K562 (cell line): ENCODE data around the gene XPNPEP1. TPM values are rescaled to one million over a fixed set of nuclear protein-coding genes. Genes with fewer than 3 reads are reported as not detected.

ENCODE experiments used
- ATAC-seq: fragments of 200-7000 bp; cut with Tn5 transposase; 3 replicates; pipeline ENCODE4 v1.9.1; 2020; ENCODE audit warnings: moderate library complexity
- BruUV-seq: library from RNA; stranded (reverse); fragments of 400-500 nt; replicated peaks from 2 replicates; lab custom pipeline; 2021; lab: Mats Ljungman, UMichigan
- CTCF ChIA-PET: fragments of 300-600 bp; formaldehyde crosslinking; extraction: SDS; loops from one replicate; lab custom pipeline; 2021; ENCODE audit warnings: low intra/inter-chr PET ratio; lab: Yijun Ruan, JAX
- POLR2A ChIA-PET: fragments of 300-600, 350-650 bp; sonication (Branson Sonifier 250); formaldehyde crosslinking; extraction: SDS; loops from one replicate; lab custom pipeline; 2021; ENCODE audit warnings: antibody characterized with exemption, inconsistent platforms; lab: Yijun Ruan, JAX
- DNase-seq, 4 experiments: peaks; one replicate each; pipeline versions ENCODE4 v3.0.0 to v3.0.0-alpha.2; 2011 to 2018; ENCODE audit warnings: low spot score in 3 of 4, mixed read lengths in 3 of 4; ENCODE audit errors: extremely low read depth in 1 of 4
- FAIRE-seq: peaks from 2 replicates; lab custom pipeline; 2011; peaks lifted over from hg19 to GRCh38; lab: Jason Lieb, UNC
- H2AFZ ChIP-seq: 2 replicates; pipeline ENCODE4 v1.6.0; 2011; ENCODE audit warnings: low read depth, low read length, control low read depth, inconsistent platforms
- H3K27ac ChIP-seq: fragments of 200-600 bp; 3 replicates; pipeline ENCODE4 v1.8.0; 2011; ENCODE audit warnings: low read depth, mild to moderate bottlenecking, control low read depth, inconsistent platforms, low read length, moderate library complexity, mixed read lengths; ENCODE audit errors: extremely low read depth
- H3K27me3 ChIP-seq, 2 experiments: fragments of 300-600 bp in 1 of 2; 2 replicates in 1 of 2; 3 replicates in 1 of 2; pipeline versions ENCODE4 v1.6.0 to v1.8.0; 2011; ENCODE audit warnings: inconsistent platforms in 2 of 2, low read length in 2 of 2, mild to moderate bottlenecking in 1 of 2, mixed read lengths in 1 of 2, moderate library complexity in 1 of 2; ENCODE audit not compliant: control insufficient read depth in 2 of 2, insufficient read depth in 2 of 2
- H3K36me3 ChIP-seq: fragments of 300-600 bp; 3 replicates; pipeline ENCODE4 v1.8.0; 2011; ENCODE audit warnings: mild to moderate bottlenecking, low read length, inconsistent platforms; ENCODE audit not compliant: control insufficient read depth, insufficient read depth
- H3K4me1 ChIP-seq, 2 experiments: fragments of 200-600 bp in 1 of 2; replicated peaks in 1 of 2; 2 replicates in 1 of 2; 3 replicates in 1 of 2; pipeline versions ENCODE4 v1.5.1 to v1.8.0; 2011; ENCODE audit warnings: inconsistent platforms in 2 of 2, low read length in 2 of 2, mild to moderate bottlenecking in 1 of 2, mixed read lengths in 1 of 2, moderate library complexity in 1 of 2; ENCODE audit not compliant: control insufficient read depth in 2 of 2, insufficient read depth in 2 of 2
- H3K4me2 ChIP-seq: 2 replicates; pipeline ENCODE4 v1.6.1; 2011; ENCODE audit warnings: low read length, control low read depth, inconsistent platforms, mixed read lengths; ENCODE audit not compliant: insufficient read depth
- H3K4me3 ChIP-seq: fragments of 200-600 bp; sonication (generic), shearing (Covaris generic); 2 replicates; pipeline ENCODE4 v1.5.1; 2016; ENCODE audit warnings: control low read depth, inconsistent platforms
- H3K79me2 ChIP-seq: fragments of 200-600 bp; 3 replicates; pipeline ENCODE4 v1.8.0; 2011; ENCODE audit warnings: low read length, inconsistent platforms; ENCODE audit not compliant: control insufficient read depth, insufficient read depth
- H3K9ac ChIP-seq, 2 experiments: 2 replicates each; pipeline versions ENCODE4 v1.6.0 to v1.6.1; 2011; ENCODE audit warnings: low read depth in 2 of 2, low read length in 2 of 2, control low read depth in 1 of 2, inconsistent platforms in 1 of 2, mild to moderate bottlenecking in 1 of 2, mixed read lengths in 1 of 2; ENCODE audit not compliant: insufficient read depth in 1 of 2
- H3K9me1 ChIP-seq: one replicate; pipeline ENCODE4 v1.6.0; 2011; ENCODE audit warnings: inconsistent platforms, mild to moderate bottlenecking, low read length, moderate library complexity; ENCODE audit not compliant: control insufficient read depth, insufficient read depth
- H3K9me3 ChIP-seq: replicated peaks from 2 replicates; pipeline ENCODE4 v1.5.1; 2011; ENCODE audit warnings: low read depth, low read length, inconsistent platforms; ENCODE audit not compliant: control insufficient read depth, insufficient read depth
- H4K20me1 ChIP-seq: replicated peaks from 2 replicates; pipeline ENCODE4 v1.6.1; 2011; ENCODE audit warnings: low read length, inconsistent platforms, mixed read lengths; ENCODE audit not compliant: control insufficient read depth, insufficient read depth
- EHMT2 ChIP-seq: fragments of 450-650 bp; IDR thresholded peaks from 2 replicates; pipeline ENCODE4 v1.6.1; 2018; ENCODE audit warnings: antibody characterized with exemption
- FOSL1 ChIP-seq: fragments of 200-800 bp; sonication (Bioruptor generic); conservative IDR thresholded peaks from 2 replicates; pipeline ENCODE4 v1.6.1; 2016; ENCODE audit warnings: missing genetic modification characterization, missing compliant biosample characterization
- RREB1 ChIP-seq: fragments of 250-450 bp; sonication (Bioruptor Pico); IDR thresholded peaks from 2 replicates; pipeline ENCODE4 v1.4.0; 2020
- SIN3B ChIP-seq: fragments of 450-650 bp; IDR thresholded peaks from 2 replicates; pipeline ENCODE4 v1.6.1; 2017; ENCODE audit warnings: low read depth, mild to moderate bottlenecking, moderate library complexity
- ZNF592 ChIP-seq: fragments of 450-650 bp; IDR thresholded peaks from 2 replicates; pipeline ENCODE4 v1.6.1; 2017; ENCODE audit warnings: antibody characterized with exemption, mild to moderate bottlenecking
- ZNF655 ChIP-seq: fragments of 250-450 bp; sonication (Bioruptor Pico); IDR thresholded peaks from 2 replicates; pipeline ENCODE4 v1.5.0; 2021
- ZNF830 ChIP-seq: fragments of 250-450 bp; sonication (Bioruptor Pico); IDR thresholded peaks from 2 replicates; pipeline ENCODE4 v1.5.0; 2021; ENCODE audit warnings: mild to moderate bottlenecking
- WGBS: fragments of 100-300 bp; shearing (Covaris generic); methylation state at CpG from one replicate; pipeline ENCODE4 v1.1.6; 2016; ENCODE audit warnings: low coverage, mixed read lengths; ENCODE audit not compliant: insufficient coverage; ENCODE audit errors: missing lambda C conversion rate; 5-methylcytosine and 5-hydroxymethylcytosine counted together
- in situ Hi-C: fragments of 300-500 bp; cut with MboI; formaldehyde crosslinking; loops from 4 replicates; pipeline ENCODE4 v1.15.0; 2018; ENCODE audit warnings: inconsistent platforms, mixed read lengths
- intact Hi-C: fragments of 100-400 bp; cut with micrococcal nuclease; formaldehyde crosslinking; loops from 2 replicates; pipeline ENCODE4 v1.14.2; 2022
- polyA plus RNA-seq, 8 experiments: library from polyadenylated mRNA; depleted of rRNA in 4 of 8; stranded (reverse) in 5 of 8; unstranded in 3 of 8; fragments of >200 nt; fragmentation: Nextera tagmentation in 2 of 8; fragmentation: Illumina TruSeq in 1 of 8; extraction: Ambion mirVana in 2 of 8; extraction: Trizol in 1 of 8; gene quantifications; 2 replicates each; pipeline versions ENCODE4 v1.2.1 to v1.2.3, GENCODE V29; 2011 to 2014; ENCODE audit warnings: inconsistent platforms in 1 of 8, missing spikeins in 1 of 8
- total RNA-seq, 7 experiments: library from RNA; depleted of rRNA in 6 of 7; stranded (reverse); fragments of >200 nt in 6 of 7; fragmentation: Illumina TruSeq in 2 of 7; extraction: Trizol in 2 of 7; gene quantifications; 2 replicates each; pipeline versions ENCODE4 v1.2.1 to v1.2.3, GENCODE V29; 2011 to 2021; ENCODE audit warnings: low replicate concordance in 1 of 7

XPNPEP1 gene
- total and polyA plus RNA-seq, 9 of the 15 experiments (the other 6 are each of a cell fraction or from before 2014, with no cell fraction given) = 24.2 to 93.5 (median 40.1) TPM

GRCh38 chr10:109953766-109954165 lies 30.5 kb upstream of the XPNPEP1 start:
- Histone ChIP-seq H3K4me3 (no peak overlapping the region), H3K36me3 (no peaks in the 10 kb centered on the region), H3K4me2 (no peak overlapping the region), H3K9me1 (no peaks in the 10 kb centered on the region), H2AFZ (no peak overlapping the region), H3K9me3 (no peaks in the 10 kb centered on the region), H3K79me2 (no peaks in the 10 kb centered on the region), H3K9ac (no peak overlapping the region), H3K27me3 (no peaks in the 10 kb centered on the region), H3K4me1 (no peaks in the 10 kb centered on the region), H3K27ac (no peak overlapping the region), H4K20me1 (no peaks in the 10 kb centered on the region)
- intact Hi-C loops = loop anchor here (10.0 kb wide), 1 partner anchor 61 kb away; no protein-coding TSS in a partner anchor
- in situ Hi-C loops = no loop called here
- TF ChIP-seq ZNF592 (no peak), RREB1 (CRISPR knock-in tag) (no peak), SIN3B (no peak), EHMT2 (no peak), ZNF655 (CRISPR knock-in tag) (no peak), FOSL1 (no peak), ZNF830 (no peak)
- ATAC-seq = no peak; the same call in 2 of the 3 replicates
- POLR2A ChIA-PET = interaction anchor here (0.9 to 1.1 kb wide), 3 partner anchors 15 to 141 kb away, joined by 3 to 4 read pairs (median 3); no protein-coding TSS in a partner anchor
- no peak for DNase-seq
- BruUV-seq = no TSS peak
- FAIRE-seq = no peak
- CTCF ChIA-PET = no interaction called here
- 16% methylated on average over 2 of the region's 2 CpGs for WGBS
